Effector memory CD8-positive, alpha-beta T cell (primary cell): Measurements from ENCODE around the gene METRNL.
A peak's percentile ranks its signal among the peaks of the same experiment; 100 is the strongest.

Experiments used
- ATAC-seq: fragments of 150-1000 bp; cut with Tn5 transposase; replicated peaks from 2 replicates; pipeline ENCODE4 v1.10.0; 2021; ENCODE audit warnings: mild to moderate bottlenecking, moderate library complexity
- DNase-seq, 3 experiments: peaks; one replicate each; pipeline ENCODE4 v3.0.0; 2021
- H3K27ac Mint-ChIP-seq, 2 donors: one replicate each; pipeline ENCODE4 v1.8.0; 2022; ENCODE audit warnings: mild to moderate bottlenecking in 2 of 2, mixed read lengths in 2 of 2, moderate library complexity in 2 of 2
- H3K27me3 Mint-ChIP-seq, 2 donors: one replicate each; pipeline ENCODE4 v1.8.0; 2022; ENCODE audit warnings: mixed read lengths in 2 of 2
- H3K36me3 Mint-ChIP-seq: one replicate; pipeline ENCODE4 v1.8.0; 2022; ENCODE audit warnings: mild to moderate bottlenecking, moderate library complexity, mixed read lengths; ENCODE audit not compliant: insufficient read depth
- H3K4me1 Mint-ChIP-seq, 2 donors: one replicate each; pipeline ENCODE4 v1.8.0; 2022; ENCODE audit warnings: low read depth in 2 of 2, mixed read lengths in 2 of 2
- H3K4me3 Mint-ChIP-seq, 2 donors: one replicate each; pipeline ENCODE4 v1.8.0; 2022; ENCODE audit warnings: mild to moderate bottlenecking in 2 of 2, mixed read lengths in 2 of 2, moderate library complexity in 2 of 2
- H3K9me3 Mint-ChIP-seq, 2 donors: one replicate each; pipeline ENCODE4 v1.8.0; 2022; ENCODE audit warnings: mixed read lengths in 2 of 2

Gene METRNL

GRCh38 chr17:83089328-83090132, 10.1 kb downstream of the METRNL start:
- H3K36me3 Mint-ChIP-seq: peaks cover 92% of the 10 kb centered on the region
- no peak for DNase-seq
- H3K9me3 Mint-ChIP-seq: no peaks in the 10 kb centered on the region
- peak; percentile 22 for ATAC-seq
- H3K27ac Mint-ChIP-seq: peak overlapping the region in 1 of 2 donors; percentile 85
- H3K4me3 Mint-ChIP-seq: peak overlapping the region in 1 of 2 donors; percentile 57
- H3K27me3 Mint-ChIP-seq: no peaks in the 10 kb centered on the region
- H3K4me1 Mint-ChIP-seq: peaks cover 21 to 26% of the 10 kb centered on the region in 2 donors

- Mint-ChIP-seq H3K27me3 (no peaks in the 10 kb centered on the region), H3K36me3 (peaks cover 91% of the 10 kb centered on the region), H3K9me3 (no peaks in the 10 kb centered on the region), H3K27ac (peak overlapping the region in 1 of 2 donors; percentile 90), H3K4me1 (peaks cover 15 to 26% of the 10 kb centered on the region in 2 donors), H3K4me3 (no peak overlapping the region)
- no peak for DNase-seq
- no peak for ATAC-seq
These were observed 11.2 kb downstream of the METRNL start for GRCh38 chr17:83090444-83091256.

GRCh38 chr17:83091257-83092141, 12.1 kb downstream of the METRNL start:
- H3K4me3 Mint-ChIP-seq: peak overlapping the region; percentile 21
- H3K36me3 Mint-ChIP-seq: peaks cover 90% of the 10 kb centered on the region
- no peaks in the 10 kb centered on the region for H3K9me3 Mint-ChIP-seq
- DNase-seq: no peak
- no peak for ATAC-seq
- no peaks in the 10 kb centered on the region for H3K27me3 Mint-ChIP-seq
- peak overlapping the region; percentile 77 to 90 for H3K27ac Mint-ChIP-seq
- H3K4me1 Mint-ChIP-seq: peaks cover 11 to 17% of the 10 kb centered on the region in 2 donors

- Mint-ChIP-seq H3K27ac (peak overlapping the region; percentile 77 to 90), H3K27me3 (no peaks in the 10 kb centered on the region), H3K4me1 (peaks cover 11 to 15% of the 10 kb centered on the region in 2 donors), H3K9me3 (no peaks in the 10 kb centered on the region), H3K36me3 (peaks cover 90% of the 10 kb centered on the region), H3K4me3 (peak overlapping the region in 1 of 2 donors; percentile 21)
- no peak for ATAC-seq
- no peak for DNase-seq
These were observed 12.8 kb downstream of the METRNL start for GRCh38 chr17:83092186-83092585.

- H3K27ac Mint-ChIP-seq: peak overlapping the region; percentile 77 to 90
- ATAC-seq (no peak), DNase-seq (no peak)
- H3K4me3 Mint-ChIP-seq: no peak overlapping the region
- peaks cover 10 to 15% of the 10 kb centered on the region in 2 donors for H3K4me1 Mint-ChIP-seq
- peaks cover 90% of the 10 kb centered on the region for H3K36me3 Mint-ChIP-seq
- no peaks in the 10 kb centered on the region for H3K27me3 Mint-ChIP-seq
- H3K9me3 Mint-ChIP-seq: no peaks in the 10 kb centered on the region
These were observed 13.5 kb downstream of the METRNL start for GRCh38 chr17:83092931-83093330.

GRCh38 chr17:83093506-83093905, 14.1 kb downstream of the METRNL start:
- no peaks in the 10 kb centered on the region for H3K27me3 Mint-ChIP-seq
- ATAC-seq (no peak), DNase-seq (no peak)
- no peaks in the 10 kb centered on the region for H3K9me3 Mint-ChIP-seq
- no peak overlapping the region for H3K4me3 Mint-ChIP-seq
- peaks cover 10 to 15% of the 10 kb centered on the region in 2 donors for H3K4me1 Mint-ChIP-seq
- H3K36me3 Mint-ChIP-seq: peaks cover 90% of the 10 kb centered on the region
- H3K27ac Mint-ChIP-seq: peak overlapping the region in 1 of 2 donors; percentile 90

- ATAC-seq: no peak
- Mint-ChIP-seq H3K27ac (peak overlapping the region in 1 of 2 donors; percentile 89), H3K36me3 (peaks cover 89% of the 10 kb centered on the region), H3K4me3 (no peak overlapping the region), H3K9me3 (no peaks in the 10 kb centered on the region), H3K27me3 (peaks cover 0 to 2% of the 10 kb centered on the region in 2 donors), H3K4me1 (peaks cover 10 to 15% of the 10 kb centered on the region in 2 donors)
- no peak for DNase-seq
These were observed 14.9 kb downstream of the METRNL start for GRCh38 chr17:83094291-83094690.

GRCh38 chr17:83095016-83095415, 15.6 kb downstream of the METRNL start:
- ATAC-seq (no peak), DNase-seq (no peak)
- Mint-ChIP-seq H3K4me3 (no peak overlapping the region), H3K36me3 (peaks cover 90% of the 10 kb centered on the region), H3K4me1 (peaks cover 12 to 16% of the 10 kb centered on the region in 2 donors), H3K27me3 (peaks cover 7 to 9% of the 10 kb centered on the region in 2 donors), H3K27ac (no peak overlapping the region), H3K9me3 (no peaks in the 10 kb centered on the region)

- no peak for DNase-seq
- H3K36me3 Mint-ChIP-seq: peaks cover 95% of the 10 kb centered on the region
- no peak overlapping the region for H3K4me3 Mint-ChIP-seq
- H3K4me1 Mint-ChIP-seq: peaks cover 10 to 15% of the 10 kb centered on the region in 2 donors
- H3K27ac Mint-ChIP-seq: peak overlapping the region; percentile 75 to 88
- no peaks in the 10 kb centered on the region for H3K9me3 Mint-ChIP-seq
- no peak for ATAC-seq
- peaks cover 10 to 25% of the 10 kb centered on the region in 2 donors for H3K27me3 Mint-ChIP-seq
These were observed 17.2 kb downstream of the METRNL start for GRCh38 chr17:83096401-83097224.

GRCh38 chr17:83097831-83098230, 18.4 kb downstream of the METRNL start:
- peak overlapping the region in 1 of 2 donors; percentile 51 for H3K4me3 Mint-ChIP-seq
- H3K4me1 Mint-ChIP-seq: peaks cover 7 to 14% of the 10 kb centered on the region in 2 donors
- DNase-seq (no peak), ATAC-seq (no peak)
- H3K27ac Mint-ChIP-seq: peak overlapping the region in 1 of 2 donors; percentile 79
- peaks cover 91% of the 10 kb centered on the region for H3K36me3 Mint-ChIP-seq
- no peaks in the 10 kb centered on the region for H3K9me3 Mint-ChIP-seq
- peaks cover 10 to 27% of the 10 kb centered on the region in 2 donors for H3K27me3 Mint-ChIP-seq

GRCh38 chr17:83098241-83099085, 19.1 kb downstream of the METRNL start:
- DNase-seq (no peak), ATAC-seq (no peak)
- Mint-ChIP-seq H3K9me3 (no peaks in the 10 kb centered on the region), H3K4me3 (peak overlapping the region in 1 of 2 donors; percentile 51), H3K36me3 (peaks cover 88% of the 10 kb centered on the region), H3K4me1 (peaks cover 7 to 14% of the 10 kb centered on the region in 2 donors), H3K27me3 (peaks cover 10 to 27% of the 10 kb centered on the region in 2 donors), H3K27ac (peak overlapping the region in 1 of 2 donors; percentile 79)
